Measurements from ENCODE around the gene CPB2. TPM values are rescaled to one million over a fixed set of nuclear protein-coding genes. Genes with fewer than 3 reads are reported as not detected.

The CPB2 gene
- total RNA-seq, 2 donors from 2014 or later, result 0.85 TPM; not detected in 1

DNA sequence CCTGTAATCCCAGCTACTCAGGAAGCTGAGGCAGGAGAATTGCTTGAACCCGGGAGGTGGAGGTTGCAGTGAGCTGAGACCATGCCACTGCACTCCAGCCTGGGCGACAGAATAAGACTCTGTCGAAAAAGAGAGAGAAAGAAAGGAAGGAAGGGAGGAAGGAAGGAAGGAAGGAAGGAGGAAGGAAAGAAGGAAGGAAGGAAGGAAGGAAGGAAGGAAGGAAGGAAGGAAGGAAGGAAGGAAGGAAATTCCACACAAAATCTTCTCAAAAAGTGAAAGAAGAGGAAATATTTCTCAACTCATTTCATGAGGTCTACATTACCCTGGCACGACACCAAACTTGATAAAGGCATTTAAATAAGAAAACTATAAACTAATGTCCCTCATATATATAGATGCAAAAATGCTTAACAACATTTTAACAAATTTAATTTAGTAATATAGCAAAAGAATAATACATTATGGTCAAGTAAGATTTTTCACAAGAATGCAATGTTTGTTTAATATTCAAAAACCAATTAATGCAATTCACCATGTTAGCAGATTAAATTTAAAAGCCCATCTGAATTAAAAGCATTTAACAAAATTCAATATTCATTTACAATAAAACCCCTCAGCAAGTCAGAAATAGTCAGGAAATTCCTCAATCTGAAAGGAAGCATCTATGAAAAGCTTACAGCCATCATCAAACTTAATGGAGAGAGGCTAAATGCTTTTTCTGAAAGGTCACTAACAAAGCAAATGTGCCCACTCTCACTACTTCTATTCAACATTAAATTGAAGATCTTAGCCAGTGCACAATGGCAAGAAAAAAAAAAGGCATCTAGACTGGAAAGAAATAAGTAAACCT is 12.0 kb upstream of the CPB2 start:
- Histone ChIP-seq H3K9me3 (no peaks in the 10 kb centered on the region), H3K4me1 (replicated peaks) (no peaks in the 10 kb centered on the region), H3K27ac (no peak overlapping the region), H3K27me3 (replicated peaks; ENCODE audit: insufficient read depth) (no peaks in the 10 kb centered on the region), H3K36me3 (no peaks in the 10 kb centered on the region), H3K4me3 (no peak overlapping the region)
- 78% methylated on average over 4 of the region's 4 CpGs for WGBS
- no peak for DNase-seq (ENCODE audit: low spot score)
- intact Hi-C loops (cut with DNase I), result no loop called here
- TF ChIP-seq POLR2A (IDR thresholded peaks at IDR 0.05) (no peak), POLR2AphosphoS5 (IDR thresholded peaks at IDR 0.05) (no peak)
- TF ChIP-seq, protein P1, sequence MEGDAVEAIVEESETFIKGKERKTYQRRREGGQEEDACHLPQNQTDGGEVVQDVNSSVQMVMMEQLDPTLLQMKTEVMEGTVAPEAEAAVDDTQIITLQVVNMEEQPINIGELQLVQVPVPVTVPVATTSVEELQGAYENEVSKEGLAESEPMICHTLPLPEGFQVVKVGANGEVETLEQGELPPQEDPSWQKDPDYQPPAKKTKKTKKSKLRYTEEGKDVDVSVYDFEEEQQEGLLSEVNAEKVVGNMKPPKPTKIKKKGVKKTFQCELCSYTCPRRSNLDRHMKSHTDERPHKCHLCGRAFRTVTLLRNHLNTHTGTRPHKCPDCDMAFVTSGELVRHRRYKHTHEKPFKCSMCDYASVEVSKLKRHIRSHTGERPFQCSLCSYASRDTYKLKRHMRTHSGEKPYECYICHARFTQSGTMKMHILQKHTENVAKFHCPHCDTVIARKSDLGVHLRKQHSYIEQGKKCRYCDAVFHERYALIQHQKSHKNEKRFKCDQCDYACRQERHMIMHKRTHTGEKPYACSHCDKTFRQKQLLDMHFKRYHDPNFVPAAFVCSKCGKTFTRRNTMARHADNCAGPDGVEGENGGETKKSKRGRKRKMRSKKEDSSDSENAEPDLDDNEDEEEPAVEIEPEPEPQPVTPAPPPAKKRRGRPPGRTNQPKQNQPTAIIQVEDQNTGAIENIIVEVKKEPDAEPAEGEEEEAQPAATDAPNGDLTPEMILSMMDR (IDR thresholded peaks at IDR 0.05), result no peak

- Histone ChIP-seq H3K27me3 (replicated peaks; ENCODE audit: insufficient read depth) (no peaks in the 10 kb centered on the region), H3K4me3 (no peak overlapping the region), H3K27ac (no peak overlapping the region), H3K4me1 (replicated peaks) (no peaks in the 10 kb centered on the region), H3K36me3 (no peaks in the 10 kb centered on the region), H3K9me3 (no peaks in the 10 kb centered on the region)
- no peak for TF ChIP-seq POLR2AphosphoS5 (IDR thresholded peaks at IDR 0.05)
- TF ChIP-seq, protein P1 (IDR thresholded peaks at IDR 0.05), result no peak
- no peak for TF ChIP-seq POLR2A (IDR thresholded peaks at IDR 0.05)
- 89% methylated on average over 9 of the region's 9 CpGs for WGBS
- intact Hi-C loops (cut with DNase I), result no loop called here
- DNase-seq (ENCODE audit: low spot score), result no peak
Observed at GRCh38 chr13:46114613-46115012, 9.8 kb upstream of the CPB2 start.

DNA sequence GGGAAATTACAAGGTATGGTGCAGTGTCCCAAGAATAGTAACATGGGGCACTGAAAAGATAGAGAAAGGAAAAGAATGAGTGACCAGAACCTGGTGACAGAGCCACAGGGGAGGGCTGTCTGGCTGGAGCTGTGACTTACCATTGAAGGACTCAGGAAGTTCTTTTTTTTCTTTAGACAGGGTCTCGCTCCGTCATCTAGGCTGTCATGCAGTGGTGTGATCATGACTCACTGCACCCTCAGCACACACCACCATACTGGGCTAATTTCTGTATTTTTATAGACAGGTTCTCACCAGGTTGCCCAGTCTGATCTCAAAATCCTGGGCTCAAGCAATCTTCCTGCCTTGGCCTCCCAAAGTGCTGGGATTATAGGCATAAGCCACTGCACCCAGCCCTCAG is 8.8 kb upstream of the CPB2 start:
- intact Hi-C loops (cut with DNase I), result no loop called here
- Histone ChIP-seq H3K4me3 (no peak overlapping the region), H3K27ac (no peak overlapping the region), H3K9me3 (no peaks in the 10 kb centered on the region), H3K4me1 (replicated peaks) (no peaks in the 10 kb centered on the region), H3K36me3 (no peaks in the 10 kb centered on the region), H3K27me3 (replicated peaks; ENCODE audit: insufficient read depth) (no peaks in the 10 kb centered on the region)
- WGBS, result 92% methylated on average over 2 of the region's 2 CpGs
- DNase-seq (ENCODE audit: low spot score), result no peak
- TF ChIP-seq POLR2AphosphoS5 (IDR thresholded peaks at IDR 0.05), result no peak
- no peak for TF ChIP-seq POLR2A (IDR thresholded peaks at IDR 0.05)
- TF ChIP-seq, protein P1 (IDR thresholded peaks at IDR 0.05), result no peak

GRCh38 chr13:46111151-46111550 is 6.3 kb upstream of the CPB2 start:
- no peak overlapping the region for H3K27ac ChIP-seq
- TF ChIP-seq POLR2AphosphoS5 (IDR thresholded peaks at IDR 0.05), result no peak
- TF ChIP-seq POLR2A (IDR thresholded peaks at IDR 0.05), result no peak
- TF ChIP-seq, protein P1 (IDR thresholded peaks at IDR 0.05), result no peak
- no peak for DNase-seq (ENCODE audit: low spot score)
- intact Hi-C loops (cut with DNase I), result no loop called here
- no peaks in the 10 kb centered on the region for H3K36me3 ChIP-seq
- H3K27me3 ChIP-seq (replicated peaks; ENCODE audit: insufficient read depth), result no peaks in the 10 kb centered on the region
- no peaks in the 10 kb centered on the region for H3K4me1 ChIP-seq (replicated peaks)
- no peak overlapping the region for H3K4me3 ChIP-seq
- H3K9me3 ChIP-seq, result no peaks in the 10 kb centered on the region

- H3K27ac ChIP-seq, result no peak overlapping the region
- H3K4me3 ChIP-seq, result no peak overlapping the region
- TF ChIP-seq POLR2AphosphoS5 (IDR thresholded peaks at IDR 0.05) (no peak), POLR2A (IDR thresholded peaks at IDR 0.05) (no peak)
- TF ChIP-seq, protein P1 (IDR thresholded peaks at IDR 0.05), result no peak
- WGBS, result 71% methylated on average over 4 of the region's 4 CpGs
- intact Hi-C loops (cut with DNase I), result no loop called here
- H3K36me3 ChIP-seq, result no peaks in the 10 kb centered on the region
- H3K4me1 ChIP-seq (replicated peaks), result no peaks in the 10 kb centered on the region
- H3K9me3 ChIP-seq, result no peaks in the 10 kb centered on the region
- DNase-seq (ENCODE audit: low spot score), result no peak
- no peaks in the 10 kb centered on the region for H3K27me3 ChIP-seq (replicated peaks; ENCODE audit: insufficient read depth)
Observed at GRCh38 chr13:46109451-46109850, 4.6 kb upstream of the CPB2 start.

Measured in prostate gland (tissue), 2 donors.